Stimulated activated CD8-positive, alpha-beta memory T cell treated with anti-CD3 and anti-CD28 coated beads, Interleukin-12 subunit alpha, Interleukin-12 subunit beta, amount 100 ng/mL, for 24 hours (primary cell): Measurements from ENCODE around the gene CNR1.

ENCODE experiments used
- DNase-seq: peaks from one replicate; pipeline ENCODE4 v3.0.0-alpha.2; 2020; ENCODE audit errors: extremely low read depth

The CNR1 gene

DNA sequence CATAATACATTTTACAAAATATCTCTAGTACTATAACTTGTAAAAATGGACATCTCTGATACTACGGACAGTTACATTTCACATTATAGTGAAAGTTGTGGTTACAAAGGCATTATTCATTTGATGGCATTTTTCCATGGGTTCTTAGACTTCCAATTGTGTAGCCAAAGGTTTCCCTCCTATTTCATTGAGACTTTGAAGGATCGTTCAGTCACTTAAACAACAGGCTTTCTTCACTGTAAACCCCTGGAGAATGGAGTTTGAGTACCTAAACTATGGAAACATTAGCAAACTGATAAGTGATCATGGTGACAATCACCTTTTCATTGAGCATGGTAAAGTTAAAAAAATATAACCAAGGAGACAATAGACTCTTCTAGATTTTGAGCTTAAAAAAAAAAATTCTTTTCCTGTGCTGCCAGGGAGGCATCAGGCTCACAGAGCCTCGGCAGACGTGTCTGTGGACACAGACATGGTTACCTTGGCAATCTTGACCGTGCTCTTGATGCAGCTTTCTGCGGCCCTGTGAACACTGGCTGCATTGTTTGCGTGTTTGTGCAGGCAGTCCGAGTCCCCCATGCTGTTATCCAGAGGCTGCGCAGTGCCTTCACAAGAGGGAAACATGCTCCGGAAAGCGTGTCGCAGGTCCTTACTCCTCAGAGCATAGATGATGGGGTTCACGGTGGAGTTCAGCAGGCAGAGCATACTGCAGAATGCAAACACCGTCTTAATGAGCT lies 22.6 kb downstream of the CNR1 start:
- no peak for DNase-seq

- DNase-seq, result no peak
Measured at GRCh38 chr6:88142297-88142668, 23.9 kb downstream of the CNR1 start.

DNA sequence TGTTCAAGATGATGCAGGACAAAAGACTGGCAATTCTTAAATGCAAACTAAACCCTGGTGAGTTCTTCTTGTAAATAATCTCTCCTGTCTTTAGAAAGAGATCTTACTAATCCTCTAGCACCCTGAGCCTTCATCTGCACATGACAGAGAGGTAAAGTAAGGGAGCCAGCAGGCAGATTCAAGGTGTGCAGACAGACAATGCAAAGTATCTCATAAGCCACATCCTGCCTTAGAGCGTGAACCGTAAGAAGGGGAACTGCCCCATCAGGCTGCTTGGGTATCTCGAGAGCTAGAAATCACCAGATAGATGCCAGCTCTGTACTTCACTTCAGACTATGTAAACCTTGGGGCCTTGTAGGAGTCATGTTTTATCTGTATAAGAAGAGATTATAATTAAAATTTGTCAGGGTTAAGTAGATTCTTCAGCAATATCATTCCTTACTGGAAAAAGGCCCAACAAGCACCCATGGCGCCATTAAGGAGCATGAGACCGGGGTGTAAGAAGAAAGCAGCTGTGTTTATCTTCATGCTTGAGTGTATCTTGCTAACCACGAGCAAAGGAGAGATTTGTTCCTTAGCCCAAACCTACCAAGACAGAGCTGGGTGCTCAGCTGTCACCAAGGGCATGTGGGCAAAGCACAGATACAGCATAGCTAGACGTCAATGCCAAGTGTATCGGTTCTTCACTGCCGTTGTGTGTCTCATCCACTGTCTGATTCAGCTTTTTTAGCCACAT lies 24.4 kb downstream of the CNR1 start:
- DNase-seq, result no peak

- no peak for DNase-seq
Measured at GRCh38 chr6:88137915-88138314, 28.2 kb downstream of the CNR1 start.

DNA sequence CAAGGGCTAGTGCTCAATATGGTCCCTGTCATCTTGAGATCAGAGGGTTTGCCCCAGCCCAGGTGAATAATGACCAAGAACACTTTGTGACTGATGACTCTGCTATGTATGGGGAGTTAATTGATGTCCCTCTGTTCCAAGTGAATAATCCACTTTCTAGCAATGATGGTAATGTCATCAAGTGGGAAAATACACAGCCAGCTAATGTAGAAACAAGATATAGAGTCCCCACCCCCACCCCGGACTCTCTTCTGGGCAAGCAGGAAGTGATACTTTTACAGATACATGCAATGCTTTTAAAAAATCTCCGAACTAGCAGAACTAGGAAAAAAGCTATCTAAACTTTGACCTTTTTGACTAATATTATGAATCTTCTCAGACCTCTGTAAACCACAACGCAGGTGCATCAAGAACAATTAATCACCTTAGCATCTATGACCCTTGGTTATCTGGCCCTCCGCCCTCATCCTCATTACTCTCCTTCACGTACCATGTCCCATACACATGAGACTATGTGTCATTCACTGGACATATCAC lies 30.5 kb downstream of the CNR1 start:
- DNase-seq, result no peak

- no peak for DNase-seq
Measured at GRCh38 chr6:88134575-88134974, 31.6 kb downstream of the CNR1 start.

- no peak for DNase-seq
Measured at GRCh38 chr6:88133718-88134117, 32.4 kb downstream of the CNR1 start.

- no peak for DNase-seq
Measured at GRCh38 chr6:88124925-88125557, 41.1 kb downstream of the CNR1 start.

- no peak for DNase-seq
Measured at GRCh38 chr6:88120635-88121034, 45.5 kb downstream of the CNR1 start.

- DNase-seq, result no peak
Measured at GRCh38 chr6:88119769-88120168, 46.4 kb downstream of the CNR1 start.

DNA sequence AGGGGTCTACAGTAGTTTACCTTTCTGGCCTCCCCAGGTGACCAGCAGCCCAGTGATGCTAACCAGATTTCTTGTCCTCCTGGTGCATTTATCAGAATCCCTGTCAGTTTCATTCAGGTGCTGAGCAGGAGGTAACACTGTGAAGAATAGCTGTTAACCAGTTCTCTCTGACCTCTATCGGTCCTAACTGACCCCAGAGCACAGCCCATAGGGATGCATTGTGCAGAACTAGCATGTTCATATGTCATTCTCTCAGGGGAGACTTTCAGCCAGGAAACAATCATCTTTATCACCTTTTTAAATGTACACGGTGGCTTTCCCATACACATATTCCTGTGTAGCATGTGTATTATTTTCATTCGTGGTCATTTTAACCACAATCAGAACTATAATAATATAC lies 49.9 kb downstream of the CNR1 start:
- DNase-seq, result no peak

- DNase-seq, result no peak
Measured at GRCh38 chr6:88115307-88115706, 50.8 kb downstream of the CNR1 start.

- DNase-seq, result no peak
Measured at GRCh38 chr6:88114838-88115237, 51.3 kb downstream of the CNR1 start.

DNA sequence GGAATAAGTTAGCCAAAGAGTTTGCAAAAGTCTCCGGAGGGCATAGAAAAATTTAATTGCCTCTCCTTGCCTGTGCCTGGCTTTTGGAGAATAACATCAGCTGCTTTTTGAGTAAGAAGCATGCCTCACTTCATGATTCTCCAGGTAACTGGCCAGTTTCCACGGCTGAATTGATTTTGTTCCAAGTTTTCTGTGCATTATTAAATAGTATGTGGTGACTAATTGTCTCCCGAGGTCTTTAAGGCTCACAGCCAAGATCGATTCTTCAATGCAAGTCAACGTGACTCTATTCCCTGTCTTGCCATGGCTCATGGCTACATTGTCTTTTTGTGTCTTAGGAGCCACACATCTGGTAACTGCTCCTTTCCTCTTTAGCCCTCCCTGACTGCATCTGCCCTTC lies 54.2 kb downstream of the CNR1 start:
- no peak for DNase-seq

DNA sequence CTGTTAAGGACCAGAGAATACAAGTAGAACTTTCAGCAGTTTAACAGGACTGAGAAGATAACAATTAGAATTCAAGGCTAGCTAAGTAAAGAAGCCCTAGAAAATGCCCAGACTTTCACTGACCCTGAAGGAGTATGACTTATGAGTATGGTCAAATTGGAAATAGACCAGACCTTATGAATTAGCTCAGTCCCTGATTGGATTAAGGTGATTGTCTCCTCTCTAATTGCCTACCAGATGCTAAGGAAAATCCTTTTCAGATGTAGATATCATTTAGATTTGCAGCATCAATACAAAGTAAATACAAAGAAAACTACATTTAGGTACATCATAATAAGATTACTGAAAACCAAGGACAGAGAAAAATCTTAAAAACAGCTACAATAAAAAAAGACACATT lies 58.9 kb downstream of the CNR1 start:
- no peak for DNase-seq

DNA sequence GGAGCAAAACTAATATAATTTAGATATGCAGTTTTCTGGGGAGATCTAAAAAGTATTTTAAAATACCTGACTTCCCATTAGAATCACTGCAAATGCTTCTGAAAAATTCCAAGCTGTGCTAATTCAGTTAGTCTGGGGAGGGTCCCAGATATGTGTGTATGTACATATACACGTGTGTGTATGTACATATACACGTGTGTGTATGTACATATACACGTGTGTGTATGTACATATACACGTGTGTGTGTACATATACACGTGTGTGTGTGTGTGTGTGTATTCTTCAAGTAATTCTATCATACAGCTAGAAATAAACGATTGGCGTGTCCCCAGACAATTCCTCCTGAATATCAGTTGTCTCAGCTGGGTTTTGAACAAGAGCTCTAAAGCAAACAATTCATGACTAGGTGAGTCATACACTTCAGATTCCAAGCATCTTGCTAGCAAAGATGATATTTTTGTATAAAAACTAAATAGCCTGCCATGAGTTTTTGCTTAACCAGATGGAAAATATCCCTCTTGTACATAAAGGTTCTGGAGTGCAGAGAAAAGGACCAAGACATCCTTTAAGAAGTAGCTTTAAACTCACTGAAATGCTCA lies 60.3 kb downstream of the CNR1 start:
- DNase-seq, result no peak
